DND-41 (cell line): ENCODE data around the gene CD36.

Experiments
- ATAC-seq: fragments of 200-7000 bp; cut with Tn5 transposase; 3 replicates; pipeline ENCODE4 v1.9.1; 2021; ENCODE audit warnings: low read depth; ENCODE audit not compliant: insufficient read depth
- DNase-seq: peaks from one replicate; pipeline ENCODE4 v3.0.0-alpha.2; 2020
- H2AFZ ChIP-seq: 2 replicates; pipeline ENCODE4 v1.6.0; 2012; ENCODE audit warnings: low read depth, low read length
- H3K27ac ChIP-seq: 2 replicates; pipeline ENCODE4 v1.5.1; 2012; ENCODE audit warnings: low read length, inconsistent platforms
- H3K27me3 ChIP-seq: fragments of 200-600 bp; sonication (generic); 2 replicates; pipeline ENCODE4 v1.6.0; 2012; ENCODE audit warnings: low read length, mild to moderate bottlenecking, inconsistent platforms; ENCODE audit not compliant: insufficient read depth, poor library complexity
- H3K36me3 ChIP-seq: 2 replicates; pipeline ENCODE4 v1.5.1; 2012; ENCODE audit warnings: low read length, inconsistent platforms; ENCODE audit not compliant: insufficient read depth
- H3K4me1 ChIP-seq: 2 replicates; pipeline ENCODE4 v1.5.1; 2012; ENCODE audit warnings: mild to moderate bottlenecking, low read length; ENCODE audit not compliant: insufficient read depth
- H3K4me2 ChIP-seq: 2 replicates; pipeline ENCODE4 v1.6.0; 2012; ENCODE audit warnings: mild to moderate bottlenecking, moderate library complexity, low read length, inconsistent platforms; ENCODE audit not compliant: insufficient read depth
- H3K4me3 ChIP-seq, 2 experiments: fragments of 200-600 bp in 1 of 2; shearing (Covaris generic) in 1 of 2; 2 replicates each; pipeline ENCODE4 v1.5.1; 2012 to 2016; ENCODE audit warnings: inconsistent platforms in 2 of 2, low read length in 2 of 2, mild to moderate bottlenecking in 2 of 2, low read depth in 1 of 2, moderate library complexity in 1 of 2
- H3K79me2 ChIP-seq: 2 replicates; pipeline ENCODE4 v1.6.0; 2012; ENCODE audit warnings: low read length, inconsistent platforms; ENCODE audit not compliant: insufficient read depth
- H3K9ac ChIP-seq: 2 replicates; pipeline ENCODE4 v1.6.0; 2012; ENCODE audit warnings: low read depth, mild to moderate bottlenecking, inconsistent platforms, low read length, moderate library complexity
- H3K9me3 ChIP-seq: 2 replicates; pipeline ENCODE4 v1.5.1; 2012; ENCODE audit warnings: low read length, moderate library complexity, mild to moderate bottlenecking, inconsistent platforms; ENCODE audit not compliant: insufficient read depth, severe bottlenecking
- H4K20me1 ChIP-seq: 2 replicates; pipeline ENCODE4 v1.6.0; 2012; ENCODE audit warnings: low read length; ENCODE audit not compliant: insufficient read depth
- EZH2 ChIP-seq: IDR thresholded peaks from 3 replicates; pipeline ENCODE4 v1.6.1; 2012; ENCODE audit warnings: borderline replicate concordance, low read depth, mild to moderate bottlenecking, moderate library complexity, low read length, inconsistent platforms; ENCODE audit not compliant: severe bottlenecking
- TF ChIP-seq, protein P1 (sequence below): IDR thresholded peaks from 2 replicates; pipeline ENCODE4 v1.5.1; 2012; ENCODE audit warnings: borderline replicate concordance, low read length, moderate library complexity, mild to moderate bottlenecking; ENCODE audit not compliant: poor library complexity, severe bottlenecking; ENCODE audit errors: extremely low read depth

CD36 gene

DNA sequence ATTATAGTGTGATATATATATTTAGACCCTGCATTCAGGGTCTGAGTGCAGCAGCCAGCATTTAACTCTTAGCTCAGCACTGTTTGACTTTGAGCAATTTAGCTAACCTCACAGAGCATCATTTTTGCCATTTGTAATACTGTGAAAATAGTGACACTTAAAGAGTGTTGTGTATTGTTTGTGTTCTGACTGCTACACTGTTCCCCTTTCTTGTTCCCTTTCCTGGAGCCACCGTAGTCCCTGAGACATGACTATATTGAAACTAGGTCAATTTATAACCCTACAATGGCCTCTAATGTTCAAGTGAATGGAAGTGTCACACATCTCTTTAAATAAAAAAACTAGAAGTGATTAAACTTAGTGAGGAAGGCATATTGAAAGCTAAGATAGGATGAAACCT lies 20.3 kb upstream of the CD36 start:
- H2AFZ ChIP-seq: no peak overlapping the region
- H3K4me2 ChIP-seq: no peak overlapping the region
- H3K4me1 ChIP-seq: no peaks in the 10 kb centered on the region
- H3K36me3 ChIP-seq: no peaks in the 10 kb centered on the region
- H4K20me1 ChIP-seq: no peaks in the 10 kb centered on the region
- DNase-seq (no peak), ATAC-seq (no peak)
- no peaks in the 10 kb centered on the region for H3K79me2 ChIP-seq
- TF ChIP-seq, protein P1, sequence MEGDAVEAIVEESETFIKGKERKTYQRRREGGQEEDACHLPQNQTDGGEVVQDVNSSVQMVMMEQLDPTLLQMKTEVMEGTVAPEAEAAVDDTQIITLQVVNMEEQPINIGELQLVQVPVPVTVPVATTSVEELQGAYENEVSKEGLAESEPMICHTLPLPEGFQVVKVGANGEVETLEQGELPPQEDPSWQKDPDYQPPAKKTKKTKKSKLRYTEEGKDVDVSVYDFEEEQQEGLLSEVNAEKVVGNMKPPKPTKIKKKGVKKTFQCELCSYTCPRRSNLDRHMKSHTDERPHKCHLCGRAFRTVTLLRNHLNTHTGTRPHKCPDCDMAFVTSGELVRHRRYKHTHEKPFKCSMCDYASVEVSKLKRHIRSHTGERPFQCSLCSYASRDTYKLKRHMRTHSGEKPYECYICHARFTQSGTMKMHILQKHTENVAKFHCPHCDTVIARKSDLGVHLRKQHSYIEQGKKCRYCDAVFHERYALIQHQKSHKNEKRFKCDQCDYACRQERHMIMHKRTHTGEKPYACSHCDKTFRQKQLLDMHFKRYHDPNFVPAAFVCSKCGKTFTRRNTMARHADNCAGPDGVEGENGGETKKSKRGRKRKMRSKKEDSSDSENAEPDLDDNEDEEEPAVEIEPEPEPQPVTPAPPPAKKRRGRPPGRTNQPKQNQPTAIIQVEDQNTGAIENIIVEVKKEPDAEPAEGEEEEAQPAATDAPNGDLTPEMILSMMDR: no peak
- no peak for TF ChIP-seq EZH2
- H3K9ac ChIP-seq: no peak overlapping the region
- no peaks in the 10 kb centered on the region for H3K27me3 ChIP-seq
- no peak overlapping the region for H3K4me3 ChIP-seq
- no peaks in the 10 kb centered on the region for H3K9me3 ChIP-seq
- H3K27ac ChIP-seq: no peak overlapping the region

DNA sequence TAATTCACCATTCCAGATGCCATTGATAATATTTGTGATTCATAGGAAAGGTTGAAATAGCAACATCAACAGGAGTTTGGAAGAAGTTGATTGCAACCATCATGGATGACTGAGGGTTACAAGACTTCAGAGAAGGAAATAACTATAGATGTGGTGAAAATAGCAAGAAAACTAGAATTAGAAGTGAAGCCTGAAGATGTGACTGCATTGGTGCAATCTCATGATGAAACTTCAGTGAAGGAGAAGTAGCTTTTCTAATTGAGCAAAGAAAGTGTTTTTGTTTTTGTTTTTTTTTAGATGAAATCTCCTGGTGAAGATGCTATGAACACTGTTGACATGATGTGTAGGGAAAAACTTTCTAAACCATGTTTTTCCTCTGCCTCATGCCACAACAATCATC lies 18.7 kb upstream of the CD36 start:
- Histone ChIP-seq H3K9me3 (no peaks in the 10 kb centered on the region), H4K20me1 (no peaks in the 10 kb centered on the region), H3K79me2 (no peaks in the 10 kb centered on the region), H3K27me3 (no peaks in the 10 kb centered on the region), H3K4me1 (no peaks in the 10 kb centered on the region), H3K27ac (no peak overlapping the region), H3K9ac (no peak overlapping the region), H3K4me2 (no peak overlapping the region), H3K36me3 (no peaks in the 10 kb centered on the region), H2AFZ (no peak overlapping the region), H3K4me3 (no peak overlapping the region)
- ATAC-seq: no peak
- DNase-seq: no peak
- TF ChIP-seq, protein P1: no peak
- TF ChIP-seq EZH2: no peak

DNA sequence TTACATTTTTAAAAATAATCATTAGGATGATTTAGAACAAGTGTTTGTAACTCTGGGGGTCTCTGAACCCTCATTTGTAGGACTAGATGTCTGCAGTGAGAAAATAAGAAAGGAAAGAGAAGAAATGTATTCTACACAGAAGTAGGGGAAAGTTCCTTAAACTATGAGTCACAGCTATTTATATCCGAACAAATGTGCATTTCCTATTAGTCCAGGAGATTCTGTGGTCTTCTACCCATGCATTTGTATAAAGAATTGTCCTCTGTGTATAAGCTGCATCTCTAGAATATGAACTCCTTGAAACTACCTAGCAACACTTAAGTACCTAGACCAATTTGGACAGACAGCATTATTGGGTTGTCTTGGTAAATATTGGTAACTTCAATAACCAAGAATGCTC lies 15.9 kb upstream of the CD36 start:
- Histone ChIP-seq H3K27me3 (no peaks in the 10 kb centered on the region), H2AFZ (no peak overlapping the region), H3K27ac (no peak overlapping the region), H3K36me3 (no peaks in the 10 kb centered on the region), H3K4me1 (no peaks in the 10 kb centered on the region), H3K9me3 (no peaks in the 10 kb centered on the region), H3K9ac (no peak overlapping the region), H3K4me3 (no peak overlapping the region), H3K4me2 (no peak overlapping the region), H4K20me1 (no peaks in the 10 kb centered on the region), H3K79me2 (no peaks in the 10 kb centered on the region)
- ATAC-seq: no peak
- no peak for DNase-seq
- TF ChIP-seq EZH2: no peak
- TF ChIP-seq, protein P1: no peak
